Hippocampal formation (tissue), 2 donors: ENCODE data around the gene MMP28.

ENCODE experiments used
- DNase-seq, 2 donors: peaks; one replicate each; lab custom pipeline; 2025; lab: John Stamatoyannopoulos, UW

Gene MMP28, protein sequence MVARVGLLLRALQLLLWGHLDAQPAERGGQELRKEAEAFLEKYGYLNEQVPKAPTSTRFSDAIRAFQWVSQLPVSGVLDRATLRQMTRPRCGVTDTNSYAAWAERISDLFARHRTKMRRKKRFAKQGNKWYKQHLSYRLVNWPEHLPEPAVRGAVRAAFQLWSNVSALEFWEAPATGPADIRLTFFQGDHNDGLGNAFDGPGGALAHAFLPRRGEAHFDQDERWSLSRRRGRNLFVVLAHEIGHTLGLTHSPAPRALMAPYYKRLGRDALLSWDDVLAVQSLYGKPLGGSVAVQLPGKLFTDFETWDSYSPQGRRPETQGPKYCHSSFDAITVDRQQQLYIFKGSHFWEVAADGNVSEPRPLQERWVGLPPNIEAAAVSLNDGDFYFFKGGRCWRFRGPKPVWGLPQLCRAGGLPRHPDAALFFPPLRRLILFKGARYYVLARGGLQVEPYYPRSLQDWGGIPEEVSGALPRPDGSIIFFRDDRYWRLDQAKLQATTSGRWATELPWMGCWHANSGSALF

GRCh38 chr17:35795007-35795870 lies at the start of gene MMP28:
Gene MMP28, minus strand, starts transcription at chr17:35795641. Its CDS starts 264 bp downstream, at chr17:35795377.
- no peak for DNase-seq

- no peak for DNase-seq
Observed at GRCh38 chr17:35844547-35844946, 49.1 kb upstream of the MMP28 start.

GRCh38 chr17:35843698-35844097 lies 48.3 kb upstream of the MMP28 start:
- DNase-seq, result no peak

GRCh38 chr17:35842239-35842638 lies 46.8 kb upstream of the MMP28 start:
- DNase-seq, result no peak

- DNase-seq, result no peak
Observed at GRCh38 chr17:35841505-35841904, 46.1 kb upstream of the MMP28 start.

DNA sequence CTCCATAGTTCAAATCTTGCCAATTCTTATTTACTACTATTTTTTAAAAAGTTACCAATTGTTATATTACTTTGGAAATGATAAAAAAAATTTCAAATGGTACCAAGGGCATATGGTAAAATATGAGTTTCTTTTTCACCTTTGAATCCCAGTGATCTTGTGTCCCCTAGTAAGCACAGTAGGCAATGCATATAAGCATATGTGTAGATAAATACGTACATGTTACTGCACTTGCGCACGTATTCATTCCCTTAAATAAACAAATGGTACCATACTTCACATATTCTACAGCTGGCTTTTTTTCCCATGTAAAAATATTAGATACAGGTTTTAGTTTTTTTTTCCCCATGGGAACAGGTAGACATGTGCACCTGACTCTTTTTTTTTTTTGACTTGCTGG lies 45.7 kb upstream of the MMP28 start:
- DNase-seq, result no peak

GRCh38 chr17:35825206-35825605 lies 29.8 kb upstream of the MMP28 start:
- no peak for DNase-seq

- DNase-seq, result no peak
Observed at GRCh38 chr17:35821308-35821707, 25.9 kb upstream of the MMP28 start.

GRCh38 chr17:35819455-35819854 lies 24.0 kb upstream of the MMP28 start:
- no peak for DNase-seq

- DNase-seq, result no peak
Observed at GRCh38 chr17:35817196-35817595, 21.8 kb upstream of the MMP28 start.

DNA sequence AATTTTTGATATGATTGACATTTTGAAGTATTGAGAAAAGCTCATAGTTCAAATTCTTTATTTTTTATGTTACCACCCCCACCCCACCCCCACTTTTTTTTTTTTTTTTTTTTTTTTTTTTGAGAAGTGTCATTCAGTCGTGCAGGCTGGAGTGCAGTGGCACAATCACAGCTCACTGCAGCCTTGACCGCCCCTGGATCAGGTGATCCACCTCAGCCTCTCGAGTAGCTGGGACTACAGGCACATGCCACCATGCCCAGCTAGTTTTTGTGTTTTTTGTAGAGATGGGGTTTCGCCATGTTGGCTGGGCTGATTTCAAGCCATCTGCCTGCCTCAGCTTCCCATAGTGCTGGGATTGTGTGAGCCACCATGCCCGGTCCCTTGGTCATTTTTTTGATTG lies 21.3 kb upstream of the MMP28 start:
- no peak for DNase-seq

DNA sequence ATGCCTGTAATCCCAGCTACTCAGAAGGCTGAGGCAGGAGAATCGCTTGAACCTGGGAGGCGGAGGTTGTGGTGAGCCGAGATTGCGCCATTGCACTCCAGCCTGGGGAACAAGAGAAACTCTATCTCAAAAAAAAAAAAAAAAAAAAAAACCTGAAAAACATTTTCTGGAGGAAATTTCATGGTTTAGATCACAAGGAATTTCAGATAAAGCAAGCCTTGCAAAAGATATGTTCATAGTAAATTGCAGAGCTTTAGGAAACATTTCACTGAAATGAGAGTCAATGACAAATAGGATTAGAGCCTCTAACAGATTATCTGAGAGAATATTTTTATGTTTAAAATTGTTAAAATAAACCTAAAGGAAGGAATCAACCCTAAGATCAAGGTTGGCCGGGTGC lies 17.0 kb upstream of the MMP28 start:
- DNase-seq, result no peak

DNA sequence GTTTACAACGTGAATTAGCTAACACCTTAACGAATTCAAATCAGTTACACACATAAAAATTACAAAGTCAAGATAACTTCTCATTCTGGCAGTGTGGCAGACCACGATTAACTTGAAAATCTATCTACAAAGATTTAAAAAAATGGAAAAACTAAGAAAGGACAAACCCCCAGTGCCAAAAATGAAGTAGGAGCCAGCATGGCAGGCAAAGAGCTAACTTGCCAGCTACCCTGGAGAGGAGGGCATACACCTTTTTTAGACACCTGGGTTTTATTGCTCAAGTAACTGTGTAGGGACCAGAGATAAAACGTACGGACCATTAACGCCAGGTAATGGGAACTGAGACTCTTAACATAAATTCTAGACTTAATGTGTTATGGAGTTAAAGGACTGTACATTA lies 16.3 kb upstream of the MMP28 start:
- DNase-seq, result no peak

GRCh38 chr17:35809855-35810461 lies 14.5 kb upstream of the MMP28 start:
- no peak for DNase-seq

DNA sequence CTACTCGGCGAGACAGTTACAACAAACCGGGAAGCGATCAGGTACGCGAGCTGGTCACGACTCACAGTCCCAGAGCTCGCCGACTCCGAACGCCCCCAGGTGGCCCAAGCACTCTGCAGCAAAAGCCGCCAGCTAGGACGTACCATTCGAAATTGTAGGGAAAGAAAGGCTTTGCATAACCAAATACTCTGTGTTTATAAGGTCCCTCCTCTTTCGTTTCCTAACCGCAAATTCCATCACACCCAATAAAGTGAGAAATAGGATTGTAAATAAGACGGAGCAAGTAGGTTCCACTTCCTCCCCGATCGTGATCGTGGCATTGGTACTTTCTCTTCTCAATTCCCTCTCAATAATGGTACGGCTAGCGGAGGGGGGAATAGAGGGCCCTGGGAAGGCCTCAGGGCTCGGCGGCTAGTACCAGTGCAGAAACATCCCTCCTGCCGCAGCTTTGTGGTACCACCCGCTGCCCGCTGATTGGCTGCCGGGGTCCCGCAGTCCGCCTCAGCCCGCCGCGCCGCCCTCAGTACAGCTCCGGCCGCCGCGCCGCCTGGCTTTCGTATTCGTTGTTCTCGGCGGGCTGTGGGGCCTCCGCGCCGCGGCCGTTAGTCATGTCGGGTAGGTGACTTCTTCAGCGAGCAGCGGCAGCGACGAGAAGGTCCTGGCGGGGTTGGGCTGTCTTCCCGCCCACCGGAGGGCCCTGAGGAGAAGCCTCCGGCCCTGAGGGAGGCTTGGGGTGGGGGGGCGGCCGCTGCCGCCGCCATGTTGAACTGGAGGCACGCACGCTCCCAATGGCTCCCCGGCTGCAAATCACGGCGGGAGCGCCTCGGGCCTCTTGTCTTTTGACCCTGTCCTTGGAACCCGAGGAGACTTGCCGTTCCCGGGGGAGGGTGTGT lies 13.8 kb upstream of the MMP28 start, which contains the start of gene TAF15:
TSS of gene TAF15 (plus strand) at position 523 of the 893 bp plus-strand sequence. CDS start at position 609, 86 bp downstream.
- DNase-seq, result peak; percentile 95 to 99

DNA sequence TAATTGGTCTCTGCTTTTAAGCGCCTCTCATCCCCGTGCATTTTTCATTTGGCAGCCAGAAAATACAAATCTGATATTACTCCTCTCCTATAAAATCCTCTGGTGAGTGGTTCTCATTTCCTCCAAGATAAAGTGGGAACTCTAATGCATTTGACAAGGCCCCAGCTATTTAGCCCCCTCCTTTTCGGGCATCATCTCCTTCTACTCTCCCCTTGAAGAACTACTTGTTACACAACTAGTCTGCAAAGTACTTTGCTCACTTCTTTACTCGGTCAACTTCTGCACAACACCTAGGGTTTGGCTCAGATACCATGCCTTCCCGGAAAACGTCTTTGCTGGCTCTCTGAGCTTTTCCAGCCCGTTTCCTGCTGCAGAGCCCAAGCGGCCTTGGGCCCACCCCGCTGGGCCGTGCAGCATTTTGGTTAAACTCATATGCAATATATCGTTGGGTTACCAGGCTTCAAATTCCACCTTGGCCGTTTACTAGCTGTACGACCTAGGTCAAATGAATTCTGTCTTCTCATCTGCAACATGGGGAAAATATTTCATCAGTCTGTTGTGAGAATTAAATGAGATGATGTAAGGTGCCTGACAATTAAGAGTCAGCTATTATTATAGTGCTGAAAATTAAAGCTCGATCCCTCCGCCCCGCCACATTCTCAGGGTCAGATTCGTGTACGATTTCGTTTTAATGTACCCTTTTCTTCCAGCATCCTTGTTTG lies 13.0 kb upstream of the MMP28 start:
- no peak for DNase-seq

GRCh38 chr17:35807371-35808144 lies 12.1 kb upstream of the MMP28 start:
- no peak for DNase-seq

- peak in 1 of 2 donors; percentile 95 for DNase-seq
Observed at GRCh38 chr17:35804658-35805192, 9.3 kb upstream of the MMP28 start.

DNA sequence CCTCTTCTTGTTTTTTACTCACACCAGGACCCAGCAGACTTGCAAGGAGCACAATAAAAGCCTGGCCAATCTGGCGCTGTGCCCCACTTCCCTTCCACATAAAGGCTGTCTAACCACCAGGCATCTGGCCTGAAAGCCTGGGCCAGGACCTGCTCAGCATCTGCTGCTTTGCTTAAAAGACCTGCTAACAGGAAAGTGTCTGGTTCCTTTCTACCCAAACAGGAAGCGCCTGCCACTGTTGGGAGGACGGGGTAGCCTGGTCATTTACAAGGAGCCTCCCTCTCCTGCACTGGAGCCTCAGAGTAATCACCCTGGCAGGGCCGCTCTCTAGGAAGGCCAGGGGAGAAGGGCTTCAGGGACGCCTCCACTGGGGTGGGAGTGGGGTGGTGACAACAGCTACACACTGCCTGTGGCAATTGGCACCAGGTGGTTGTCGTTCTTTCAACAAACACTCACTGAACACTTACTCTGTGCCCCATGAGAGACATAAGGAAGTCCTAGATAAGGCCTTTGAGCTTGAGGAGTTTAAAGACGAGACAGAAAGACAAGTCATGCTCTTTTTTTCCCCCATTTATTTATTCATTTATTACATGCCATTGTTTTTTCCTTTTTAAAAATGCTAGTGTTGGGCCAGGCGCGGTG lies 6.3 kb upstream of the MMP28 start:
- DNase-seq, result peak; percentile 54 to 59
